Esophagus muscularis mucosa (tissue), 4 donors: Measurements from ENCODE around the gene CNTROB. TPM values are rescaled to one million over a fixed set of nuclear protein-coding genes. Genes with fewer than 3 reads are reported as not detected.

ENCODE experiments used
- DNase-seq: peaks from one replicate; pipeline ENCODE4 v3.0.0-alpha.2; 2017; ENCODE audit errors: extremely low spot score
- H3K27ac ChIP-seq, 4 donors: fragments of 200-600 bp; sonication (generic); replicated peaks in 1 of 4; 1 replicate in 3 of 4; 2 replicates in 1 of 4; pipeline ENCODE4 v1.5.1; 2016 to 2019; ENCODE audit warnings: mild to moderate bottlenecking in 1 of 4
- H3K27me3 ChIP-seq, 4 donors: fragments of 200-600 bp; sonication (generic); one replicate each; pipeline versions ENCODE4 v1.5.1 to v1.6.0; 2016 to 2019
- H3K36me3 ChIP-seq, 4 donors: fragments of 200-600 bp; sonication (generic); one replicate each; pipeline ENCODE4 v1.5.1; 2016 to 2019
- H3K4me1 ChIP-seq, 4 donors: fragments of 200-600 bp; sonication (generic); one replicate each; pipeline ENCODE4 v1.5.1; 2016 to 2019
- H3K4me3 ChIP-seq, 4 donors: fragments of 200-600 bp; sonication (generic); 1 replicate in 2 of 4; 2 replicates in 2 of 4; pipeline ENCODE4 v1.5.1; 2016 to 2019; ENCODE audit warnings: mild to moderate bottlenecking in 4 of 4, moderate library complexity in 1 of 4
- H3K9me3 ChIP-seq, 4 donors: fragments of 200-600 bp; sonication (generic); 1 replicate in 3 of 4; 2 replicates in 1 of 4; pipeline ENCODE4 v1.5.1; 2016 to 2019
- CTCF ChIP-seq, 3 experiments: fragments of 200-600 bp in 2 of 3; fragments of 450-650 bp in 1 of 3; sonication (generic) in 2 of 3; IDR thresholded peaks; one replicate each; pipeline ENCODE4 v1.5.1; 2017 to 2019; ENCODE audit warnings: antibody characterized with exemption in 3 of 3, mild to moderate bottlenecking in 2 of 3, moderate library complexity in 1 of 3
- EP300 ChIP-seq: sonication (generic); formaldehyde crosslinking; IDR thresholded peaks from one replicate; pipeline ENCODE4 v1.6.1; 2017; ENCODE audit warnings: antibody characterized with exemption
- POLR2A ChIP-seq: fragments of 450-650 bp; IDR thresholded peaks from one replicate; pipeline ENCODE4 v1.6.1; 2017; ENCODE audit warnings: antibody characterized with exemption, moderate library complexity, mild to moderate bottlenecking, low read depth
- POLR2AphosphoS5 ChIP-seq, 2 donors: sonication (generic); formaldehyde crosslinking; IDR thresholded peaks; one replicate each; pipeline ENCODE4 v1.6.1; 2017; ENCODE audit warnings: antibody characterized with exemption in 2 of 2
- WGBS: methylation state at CpG from one replicate; pipeline ENCODE4 v1.1.5; 2018; 5-methylcytosine and 5-hydroxymethylcytosine counted together
- intact Hi-C: fragments of 100-400 bp; cut with DNase I; formaldehyde crosslinking; loops from one replicate; pipeline ENCODE4 v1.15.1; 2023
- total RNA-seq, 4 donors: library from RNA; depleted of rRNA; stranded (reverse); fragments of >200 nt; gene quantifications; one replicate each; pipeline versions ENCODE4 v1.1.0 to v1.2.1, GENCODE V29; 2016

Gene CNTROB
- total RNA-seq, 4 donors from 2014 or later: 14.4 to 20.0 (median 16.9) TPM

- Histone ChIP-seq H3K27me3 (peaks cover 0 to 24% (median 0%) of the 10 kb centered on the region in 4 donors), H3K36me3 (no peaks in the 10 kb centered on the region), H3K9me3 (peaks cover 0 to 14% (median 11%) of the 10 kb centered on the region in 4 donors), H3K4me1 (no peaks in the 10 kb centered on the region), H3K27ac (no peak overlapping the region), H3K4me3 (no peak overlapping the region)
- TF ChIP-seq EP300: no peak
- TF ChIP-seq POLR2A: no peak
- TF ChIP-seq POLR2AphosphoS5 (IDR thresholded peaks at IDR 0.05): no peak
- no peak for TF ChIP-seq CTCF (IDR thresholded peaks at IDR 0.05)
- intact Hi-C loops: no loop called here
- peak; percentile 60 for DNase-seq
- 91% methylated on average over 4 of the region's 4 CpGs for WGBS
Observed at GRCh38 chr17:7977039-7977438, 45.0 kb downstream of the CNTROB start.

- TF ChIP-seq POLR2AphosphoS5 (IDR thresholded peaks at IDR 0.05) (no peak), EP300 (no peak), POLR2A (no peak), CTCF (IDR thresholded peaks at IDR 0.05) (no peak)
- H3K9me3 ChIP-seq: peaks cover 0 to 14% (median 11%) of the 10 kb centered on the region in 4 donors
- intact Hi-C loops: no loop called here
- H3K27me3 ChIP-seq: peaks cover 0 to 25% (median 0%) of the 10 kb centered on the region in 4 donors
- no peaks in the 10 kb centered on the region for H3K36me3 ChIP-seq
- WGBS: 94% methylated on average over 5 of the region's 5 CpGs
- H3K4me3 ChIP-seq: no peak overlapping the region
- H3K4me1 ChIP-seq: no peaks in the 10 kb centered on the region
- no peak for DNase-seq
- H3K27ac ChIP-seq: no peak overlapping the region
Observed at GRCh38 chr17:7977805-7978204, 45.8 kb downstream of the CNTROB start.

- H3K9me3 ChIP-seq: no peaks in the 10 kb centered on the region
- WGBS: 76% methylated on average over 7 of the region's 7 CpGs
- no peak overlapping the region for H3K27ac ChIP-seq
- H3K4me3 ChIP-seq: no peak overlapping the region
- no peaks in the 10 kb centered on the region for H3K36me3 ChIP-seq
- H3K4me1 ChIP-seq: no peaks in the 10 kb centered on the region
- DNase-seq: peak; percentile 80
- intact Hi-C loops: no loop called here
- peaks cover 0 to 33% (median 0%) of the 10 kb centered on the region in 4 donors for H3K27me3 ChIP-seq
- TF ChIP-seq EP300 (no peak), POLR2AphosphoS5 (IDR thresholded peaks at IDR 0.05) (no peak), CTCF (IDR thresholded peaks at IDR 0.05) (no peak), POLR2A (no peak)
Observed at GRCh38 chr17:7982173-7982572, 50.2 kb downstream of the CNTROB start.

GRCh38 chr17:7982666-7983065 is 50.7 kb downstream of the CNTROB start:
- no peak for DNase-seq
- no peak overlapping the region for H3K27ac ChIP-seq
- H3K9me3 ChIP-seq: no peaks in the 10 kb centered on the region
- intact Hi-C loops: no loop called here
- H3K4me3 ChIP-seq: no peak overlapping the region
- 82% methylated on average over 6 of the region's 6 CpGs for WGBS
- H3K4me1 ChIP-seq: no peaks in the 10 kb centered on the region
- H3K36me3 ChIP-seq: no peaks in the 10 kb centered on the region
- H3K27me3 ChIP-seq: peaks cover 0 to 33% (median 0%) of the 10 kb centered on the region in 4 donors
- TF ChIP-seq EP300 (no peak), CTCF (IDR thresholded peaks at IDR 0.05) (no peak), POLR2A (no peak), POLR2AphosphoS5 (IDR thresholded peaks at IDR 0.05) (no peak)

GRCh38 chr17:7984904-7985303 is 52.9 kb downstream of the CNTROB start:
- intact Hi-C loops: loop anchor here (5.0 kb wide), 1 partner anchor 123 kb away; no protein-coding TSS in a partner anchor
- DNase-seq: peak; percentile 68
- H3K4me3 ChIP-seq: no peak overlapping the region
- H3K9me3 ChIP-seq: no peaks in the 10 kb centered on the region
- H3K4me1 ChIP-seq: peaks cover 3 to 6% (median 5%) of the 10 kb centered on the region in 4 donors
- peaks cover 0 to 33% (median 0%) of the 10 kb centered on the region in 4 donors for H3K27me3 ChIP-seq
- TF ChIP-seq CTCF (IDR thresholded peaks at IDR 0.05) (no peak), POLR2A (no peak), EP300 (no peak), POLR2AphosphoS5 (IDR thresholded peaks at IDR 0.05) (no peak)
- 93% methylated on average over 9 of the region's 9 CpGs for WGBS
- H3K27ac ChIP-seq: no peak overlapping the region
- H3K36me3 ChIP-seq: no peaks in the 10 kb centered on the region
